Left hindlimb (tissue), 1 donor: ENCODE measurements around the gene SHROOM3.

Source experiments
- DNase-seq: peaks from one replicate; pipeline ENCODE4 v3.0.0-alpha.2; 2018

SHROOM3 gene

GRCh38 chr4:76494871-76495590 is 60.0 kb downstream of the SHROOM3 start:
- DNase-seq, result no peak

- no peak for DNase-seq
Observed at GRCh38 chr4:76498550-76498949, 63.5 kb downstream of the SHROOM3 start.

GRCh38 chr4:76499461-76499860 is 64.4 kb downstream of the SHROOM3 start:
- DNase-seq, result no peak

GRCh38 chr4:76502886-76503285 is 67.9 kb downstream of the SHROOM3 start:
- DNase-seq, result no peak

DNA sequence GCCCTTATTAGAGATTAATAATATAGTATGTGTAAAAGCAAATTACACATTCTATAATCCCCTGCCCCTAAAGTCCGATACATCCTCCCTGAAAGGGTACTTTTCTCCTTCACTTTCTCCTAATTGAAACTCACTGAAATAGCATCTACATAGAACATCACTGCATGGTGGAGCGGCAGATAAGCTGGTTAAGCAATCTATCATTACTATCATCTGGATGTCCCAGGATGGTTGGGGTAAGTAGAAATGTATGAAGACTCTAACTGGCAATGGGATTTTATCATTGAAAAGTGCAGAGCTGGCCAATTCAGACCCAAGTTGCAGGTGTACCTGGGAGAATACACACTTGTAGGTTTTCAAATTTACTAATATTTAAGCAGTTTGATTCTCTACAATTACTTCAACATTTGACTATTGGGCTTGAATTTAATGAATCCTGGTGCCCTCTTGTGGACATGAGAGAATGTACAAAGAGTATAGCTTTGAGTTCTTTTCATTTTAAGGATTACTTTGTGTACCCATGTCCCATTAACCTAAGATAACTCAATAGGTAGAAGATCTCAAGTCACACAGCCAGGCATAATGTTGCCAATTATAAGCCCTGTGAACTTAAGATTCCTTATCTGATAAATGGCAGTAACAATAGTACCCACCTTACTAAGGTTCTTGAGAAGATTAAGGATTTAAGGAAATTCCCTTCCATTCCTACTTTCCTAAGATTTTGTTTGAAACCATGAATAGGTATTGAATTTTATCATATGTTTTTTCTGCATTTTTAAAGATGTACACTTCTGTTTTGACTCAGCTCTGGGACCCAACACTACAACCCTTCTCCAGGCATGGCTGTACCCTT is 69.8 kb downstream of the SHROOM3 start:
- no peak for DNase-seq

DNA sequence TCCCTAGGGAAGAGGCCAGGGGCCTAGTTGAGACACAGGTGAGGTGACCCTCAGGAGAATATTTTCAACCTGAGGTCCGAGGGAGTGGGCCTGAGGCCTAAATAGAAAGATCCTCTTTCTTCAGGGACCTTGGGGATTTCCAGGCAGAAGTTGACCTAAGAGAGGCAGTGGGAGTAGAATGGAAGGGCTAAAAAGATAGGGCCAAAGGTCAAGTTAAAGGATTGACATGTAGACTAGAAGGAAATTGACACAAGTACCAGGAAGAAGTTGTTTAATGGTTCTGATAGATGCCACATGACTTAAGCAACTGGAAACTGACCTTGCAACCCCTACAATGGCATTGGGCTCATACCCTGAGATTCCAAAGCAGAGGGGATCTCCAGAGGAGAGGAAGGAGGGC is 76.9 kb downstream of the SHROOM3 start:
- no peak for DNase-seq

- DNase-seq, result no peak
Observed at GRCh38 chr4:76513482-76513881, 78.5 kb downstream of the SHROOM3 start.

DNA sequence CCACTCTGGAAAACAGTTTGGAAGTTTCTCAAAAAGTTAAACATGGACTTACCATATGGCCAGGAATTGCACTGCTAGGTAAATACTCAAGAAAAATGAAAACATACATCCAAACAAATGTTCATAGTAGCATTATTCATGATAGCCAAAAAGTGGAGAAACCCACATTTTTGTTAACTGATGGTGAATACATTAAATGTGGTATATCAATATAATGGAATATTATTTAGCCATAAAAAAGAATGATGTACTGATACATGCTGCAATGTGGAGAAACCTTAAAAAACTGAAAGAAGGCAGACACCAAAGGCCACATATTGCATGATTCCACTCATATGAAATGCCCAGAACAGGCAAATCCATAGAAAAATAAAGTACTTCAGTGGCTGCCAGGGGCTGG is 79.1 kb downstream of the SHROOM3 start:
- DNase-seq, result no peak

DNA sequence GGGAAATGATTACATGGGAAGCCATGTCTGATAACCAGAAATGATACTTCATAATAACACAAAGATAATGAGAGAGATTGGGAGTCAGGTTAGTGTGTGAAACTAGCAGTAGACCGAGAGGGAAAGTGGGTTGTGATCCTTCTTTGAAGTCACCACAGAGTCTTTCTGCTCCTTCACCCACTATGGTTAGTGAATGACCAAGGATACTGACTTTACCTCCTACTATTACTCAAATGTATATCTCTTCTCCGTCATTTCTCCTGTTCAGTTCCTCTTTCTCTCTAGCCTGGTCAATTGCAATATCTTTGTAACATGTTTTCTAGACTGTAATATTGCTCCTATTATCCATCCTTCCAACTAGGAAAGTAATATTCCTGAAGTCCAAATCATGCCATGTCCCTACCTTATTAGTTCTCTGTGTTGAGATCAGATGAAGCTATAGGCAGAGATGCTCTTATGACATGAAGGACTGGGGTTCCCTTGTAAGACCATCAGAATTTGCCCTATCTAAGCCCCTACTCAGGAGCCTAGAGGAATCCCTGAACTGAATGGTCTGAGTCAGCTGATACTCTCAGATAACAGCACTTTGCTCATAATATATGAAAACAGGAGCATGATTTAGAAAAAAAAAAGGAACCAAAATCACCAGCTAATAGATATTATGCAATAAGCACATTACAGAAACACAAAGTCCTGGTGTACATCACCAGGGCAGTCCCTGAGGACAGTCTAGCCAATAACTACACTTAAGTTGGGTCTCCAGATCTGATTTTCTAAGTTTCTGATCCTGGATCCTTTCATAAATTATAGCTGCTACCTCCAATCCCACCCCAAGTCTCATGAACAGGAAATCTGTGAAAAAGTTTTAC is 81.2 kb downstream of the SHROOM3 start:
- no peak for DNase-seq

DNA sequence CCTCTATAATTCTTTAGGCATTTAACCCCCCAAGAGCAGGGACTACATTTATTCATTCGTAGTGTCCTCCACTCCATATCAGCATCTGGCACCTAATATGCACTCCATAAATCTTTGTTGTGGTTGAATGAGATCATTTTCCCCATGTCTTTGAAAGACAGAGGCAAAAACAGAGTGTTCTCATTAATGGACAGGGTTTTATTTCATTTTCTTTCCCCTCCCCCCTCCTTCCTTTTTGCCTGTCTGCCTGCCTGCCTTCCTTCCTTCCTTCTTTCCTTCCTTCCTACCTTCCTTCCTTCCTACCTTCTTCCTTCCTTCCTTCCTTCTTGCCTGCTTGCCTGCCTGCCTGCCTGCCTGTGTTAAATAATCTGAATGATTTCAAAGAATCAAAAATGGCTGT is 83.2 kb downstream of the SHROOM3 start:
- DNase-seq, result no peak

DNA sequence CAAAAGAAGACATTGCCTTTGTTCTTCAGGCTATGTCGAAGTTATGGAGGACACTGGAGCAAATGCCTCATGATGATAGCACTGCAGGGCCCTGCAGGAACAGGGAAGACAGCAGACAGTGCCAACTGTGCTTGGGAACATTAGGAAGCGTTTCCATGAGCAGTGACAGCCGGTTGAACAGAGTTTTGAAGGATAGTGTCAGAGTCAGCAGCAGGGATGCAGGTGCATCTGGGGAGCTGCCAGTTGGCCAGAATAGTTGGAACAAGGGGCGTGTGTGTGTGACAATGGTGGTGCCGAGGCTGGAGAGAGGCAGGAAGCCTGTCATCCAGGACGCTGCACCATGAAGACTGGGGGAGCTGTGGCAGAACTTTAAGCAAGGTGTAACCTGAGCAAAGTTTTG is 88.6 kb downstream of the SHROOM3 start:
- no peak for DNase-seq

GRCh38 chr4:76525751-76526150 is 90.7 kb downstream of the SHROOM3 start:
- no peak for DNase-seq

DNA sequence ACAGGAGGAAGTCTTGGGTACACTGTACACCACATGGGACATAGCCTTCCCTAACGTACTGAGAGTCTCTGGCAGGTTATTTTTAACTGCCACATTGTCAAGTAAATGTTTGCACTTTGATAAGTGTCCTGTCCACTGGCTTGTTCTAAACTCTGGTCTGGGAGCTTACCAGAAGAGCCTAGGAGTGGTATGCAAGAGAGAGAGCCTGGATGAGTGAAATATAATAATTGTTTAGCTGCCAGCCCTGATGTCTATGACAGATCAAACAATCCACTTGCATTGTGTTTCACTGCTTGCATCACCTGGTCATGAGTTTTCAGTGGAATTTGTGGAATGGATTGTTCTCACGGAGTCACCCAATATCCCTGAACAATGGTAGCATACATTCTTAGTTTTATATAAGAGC is 91.6 kb downstream of the SHROOM3 start:
- no peak for DNase-seq

DNA sequence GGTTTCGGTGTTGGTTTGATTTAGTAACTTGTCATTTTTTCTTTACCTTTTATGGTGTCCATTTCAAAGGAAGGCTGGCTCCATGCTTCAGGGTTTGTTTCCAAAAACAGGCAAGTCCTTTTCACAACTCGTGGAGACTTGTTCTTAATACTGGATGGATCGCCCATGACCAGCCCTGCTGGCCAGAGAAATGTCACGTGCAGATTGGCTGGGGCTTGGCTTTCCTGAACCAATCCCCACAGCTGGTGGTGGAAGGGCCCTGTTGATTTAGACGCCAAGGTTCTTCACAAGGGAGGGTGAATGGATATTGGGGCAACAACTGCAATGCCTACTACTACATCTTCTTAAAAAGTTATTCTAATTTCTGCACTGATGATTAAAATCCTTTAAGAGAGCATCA is 92.6 kb downstream of the SHROOM3 start:
- no peak for DNase-seq

DNA sequence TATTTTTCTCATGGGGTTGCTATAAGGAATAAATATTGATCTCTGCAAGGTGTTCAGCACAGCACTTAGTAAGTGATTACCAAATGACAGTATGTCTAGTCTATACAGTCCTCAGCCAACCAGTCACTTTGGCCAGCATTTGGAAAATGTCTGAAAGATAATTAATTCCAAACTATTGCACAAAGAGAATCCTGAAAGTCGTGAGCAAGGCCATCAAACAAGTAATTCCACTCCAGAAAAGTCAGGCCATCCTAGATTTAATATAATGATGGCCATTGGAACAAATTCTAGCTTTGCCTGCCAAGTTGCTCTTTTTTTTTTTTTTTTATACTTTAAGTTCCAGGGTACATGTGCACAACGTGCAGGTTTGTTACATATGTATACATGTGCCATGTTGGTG is 96.6 kb downstream of the SHROOM3 start:
- DNase-seq, result no peak

GRCh38 chr4:76532805-76533204 is 97.8 kb downstream of the SHROOM3 start:
- no peak for DNase-seq

DNA sequence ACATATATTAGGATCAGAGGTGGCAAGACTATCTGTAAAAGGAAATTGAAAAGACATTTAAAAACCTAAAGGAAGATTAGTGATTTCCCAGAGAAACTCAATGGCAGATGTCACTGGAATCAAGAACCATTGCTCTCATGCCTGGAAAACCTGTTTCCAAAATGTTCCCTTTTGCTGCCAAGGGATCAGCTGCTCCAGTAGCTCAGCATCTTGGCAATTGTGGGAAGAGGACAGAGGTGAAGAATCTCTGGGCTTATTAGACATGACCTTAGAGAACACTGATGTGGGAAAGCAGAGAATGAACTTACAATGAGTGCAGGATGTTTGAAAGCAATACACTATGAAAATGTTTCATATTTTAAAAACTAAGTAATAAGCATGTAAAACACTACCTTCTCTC is 98.3 kb downstream of the SHROOM3 start:
- no peak for DNase-seq

- no peak for DNase-seq
Observed at GRCh38 chr4:76535603-76536372, 100.8 kb downstream of the SHROOM3 start.

DNA sequence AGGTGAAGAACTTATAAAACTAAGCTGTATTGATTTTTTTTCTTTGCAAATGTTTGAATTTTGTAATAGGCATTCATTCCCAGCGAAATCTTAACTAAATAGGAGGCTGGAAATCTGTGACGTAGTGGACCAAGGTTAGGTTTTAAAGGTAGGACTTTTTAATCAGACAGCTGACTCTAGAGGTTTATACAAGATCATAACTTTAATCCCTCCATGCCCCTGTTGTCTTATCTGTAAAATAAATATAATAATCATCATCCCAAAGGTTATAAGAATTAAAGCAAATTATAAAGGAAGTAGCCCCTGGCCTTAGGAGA is 101.3 kb downstream of the SHROOM3 start:
- no peak for DNase-seq

- no peak for DNase-seq
Observed at GRCh38 chr4:76538296-76538695, 103.3 kb downstream of the SHROOM3 start.

DNA sequence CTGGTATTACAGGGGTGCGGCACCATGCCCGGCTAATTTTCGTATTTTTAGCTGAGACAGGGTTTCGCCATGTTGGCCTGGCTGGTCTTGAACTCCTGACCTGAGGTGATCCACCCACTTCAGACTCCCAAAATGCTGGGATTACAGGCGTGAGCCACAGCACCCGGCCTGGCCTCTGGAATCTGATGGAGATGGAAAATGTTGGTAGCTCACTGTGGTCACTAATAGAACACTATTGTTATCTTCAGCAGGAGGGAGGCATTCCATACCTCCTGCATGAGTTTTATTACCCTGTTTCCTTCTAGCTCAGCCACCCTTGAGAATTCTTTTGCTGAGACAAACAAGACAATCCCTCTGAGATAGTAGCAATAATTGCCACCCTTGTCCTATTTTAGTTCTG is 105.0 kb downstream of the SHROOM3 start:
- no peak for DNase-seq

- DNase-seq, result no peak
Observed at GRCh38 chr4:76540486-76540885, 105.5 kb downstream of the SHROOM3 start.

DNA sequence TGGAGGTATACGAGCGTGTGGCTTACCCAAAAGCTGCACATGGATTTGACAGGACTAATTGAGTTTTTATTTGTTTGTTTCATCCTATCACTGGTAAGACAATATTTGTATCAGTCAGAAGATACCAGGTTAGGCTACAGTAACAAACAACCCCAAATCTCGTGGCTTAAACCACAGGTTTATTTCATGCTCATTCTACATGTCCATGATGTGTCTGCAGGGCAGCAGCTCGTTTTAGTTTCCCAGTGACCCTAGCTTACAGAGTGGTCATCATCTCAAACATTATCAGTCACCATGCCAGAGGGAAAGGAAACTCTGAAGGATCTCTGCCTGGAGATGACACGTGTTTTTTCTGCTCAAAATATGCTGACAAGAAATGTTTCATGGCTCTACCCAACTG is 108.3 kb downstream of the SHROOM3 start:
- no peak for DNase-seq
